GM23338 (cell line): Measurements from ENCODE around the gene ATAD3B. TPM values are rescaled to one million over a fixed set of nuclear protein-coding genes. Genes with fewer than 3 reads are reported as not detected.

Source experiments
- ATAC-seq: fragments of 200-7000 bp; cut with Tn5 transposase; 3 replicates; pipeline ENCODE4 v1.9.1; 2020
- DNase-seq: peaks from one replicate; pipeline ENCODE4 v3.0.0-alpha.2; 2015; ENCODE audit warnings: low spot score
- H2AFZ ChIP-seq: fragments of 200-600 bp; sonication (generic); 2 replicates; pipeline ENCODE4 v1.8.0; 2016; ENCODE audit warnings: antibody characterized with exemption, mild to moderate bottlenecking, moderate library complexity
- H3F3A ChIP-seq: fragments of 200-600 bp; sonication (generic); replicated peaks from 2 replicates; pipeline ENCODE4 v1.8.0; 2017; ENCODE audit warnings: antibody characterized with exemption, mixed run types, low read depth
- H3K27ac ChIP-seq: fragments of 200-600 bp; sonication (generic); 2 replicates; pipeline ENCODE4 v1.6.1; 2016; ENCODE audit warnings: low read depth
- H3K27me3 ChIP-seq: fragments of 200-600 bp; sonication (generic); 2 replicates; pipeline ENCODE4 v1.8.0; 2016; ENCODE audit warnings: mild to moderate bottlenecking, mixed run types, moderate library complexity; ENCODE audit not compliant: insufficient read depth
- H3K36me3 ChIP-seq: fragments of 200-600 bp; sonication (generic); 2 replicates; pipeline ENCODE4 v1.8.0; 2016; ENCODE audit warnings: mild to moderate bottlenecking; ENCODE audit not compliant: insufficient read depth
- H3K4me1 ChIP-seq: fragments of 200-600 bp; sonication (generic); 2 replicates; pipeline ENCODE4 v1.8.0; 2016; ENCODE audit warnings: mild to moderate bottlenecking, moderate library complexity; ENCODE audit not compliant: insufficient read depth
- H3K4me2 ChIP-seq: fragments of 200-600 bp; sonication (generic); 2 replicates; pipeline ENCODE4 v1.7.1; 2017; ENCODE audit warnings: mixed run types
- H3K4me3 ChIP-seq: fragments of 200-600 bp; sonication (generic); 2 replicates; pipeline ENCODE4 v1.6.1; 2016; ENCODE audit warnings: mixed run types
- H3K79me2 ChIP-seq: fragments of 200-600 bp; sonication (generic); replicated peaks from 2 replicates; pipeline ENCODE4 v1.8.0; 2017; ENCODE audit warnings: mild to moderate bottlenecking; ENCODE audit not compliant: insufficient read depth
- H3K9me2 ChIP-seq: fragments of 200-600 bp; sonication (generic); 2 replicates; pipeline ENCODE4 v1.8.0; 2017; ENCODE audit not compliant: insufficient read depth
- H4K20me1 ChIP-seq: fragments of 200-600 bp; sonication (generic); replicated peaks from 2 replicates; pipeline ENCODE4 v1.8.0; 2017; ENCODE audit warnings: mild to moderate bottlenecking; ENCODE audit not compliant: insufficient read depth
- H3K27ac Mint-ChIP-seq: 2 replicates; pipeline ENCODE4 v1.8.0; 2020; ENCODE audit warnings: inconsistent platforms, mild to moderate bottlenecking, moderate library complexity, mixed read lengths
- H3K27me3 Mint-ChIP-seq: 3 replicates; pipeline ENCODE4 v1.8.0; 2022; ENCODE audit warnings: low read depth, mild to moderate bottlenecking, moderate library complexity, mixed read lengths, inconsistent platforms; ENCODE audit not compliant: insufficient read depth, poor library complexity
- H3K36me3 Mint-ChIP-seq: 3 replicates; pipeline ENCODE4 v1.8.0; 2021; ENCODE audit warnings: low read depth, mild to moderate bottlenecking, inconsistent platforms, moderate library complexity, mixed read lengths
- H3K4me1 Mint-ChIP-seq: 3 replicates; pipeline ENCODE4 v1.8.0; 2020; ENCODE audit warnings: mild to moderate bottlenecking, inconsistent platforms, mixed read lengths
- H3K4me3 Mint-ChIP-seq: 3 replicates; pipeline ENCODE4 v1.8.0; 2021; ENCODE audit warnings: moderate library complexity, mild to moderate bottlenecking, inconsistent platforms, mixed read lengths
- H3K9me3 Mint-ChIP-seq: 3 replicates; pipeline ENCODE4 v1.8.0; 2020; ENCODE audit warnings: moderate library complexity, mild to moderate bottlenecking, inconsistent platforms, mixed read lengths
- CREB1 ChIP-seq: fragments of 250-450 bp; sonication (Bioruptor Pico); IDR thresholded peaks from 2 replicates; pipeline ENCODE4 v1.5.0; 2020; ENCODE audit warnings: low read depth, mild to moderate bottlenecking, moderate library complexity
- ETS1 ChIP-seq: IDR thresholded peaks from 2 replicates; pipeline ENCODE4 v1.6.1; 2016; ENCODE audit warnings: antibody characterized with exemption
- EZH2 ChIP-seq: fragments of 200-600 bp; sonication (generic); IDR thresholded peaks from one replicate; pipeline ENCODE4 v1.8.0; 2017; ENCODE audit warnings: antibody characterized with exemption, mild to moderate bottlenecking, low read depth; ENCODE audit not compliant: unreplicated experiment
- EZH2phosphoT487 ChIP-seq: fragments of 200-600 bp; sonication (generic); IDR thresholded peaks from one replicate; pipeline ENCODE4 v1.8.1; 2018; ENCODE audit warnings: antibody characterized with exemption; ENCODE audit not compliant: unreplicated experiment
- JUNB ChIP-seq: IDR thresholded peaks from one replicate; pipeline ENCODE4 v1.6.1; 2016; ENCODE audit warnings: antibody characterized with exemption; ENCODE audit not compliant: unreplicated experiment
- POLR2AphosphoS5 ChIP-seq: IDR thresholded peaks from 2 replicates; pipeline ENCODE4 v1.6.1; 2016; ENCODE audit warnings: antibody characterized with exemption, low read depth
- REST ChIP-seq: IDR thresholded peaks from one replicate; pipeline ENCODE4 v1.6.1; 2018; ENCODE audit warnings: antibody characterized with exemption; ENCODE audit not compliant: unreplicated experiment
- STAT1 ChIP-seq: IDR thresholded peaks from one replicate; pipeline ENCODE4 v1.6.1; 2016; ENCODE audit warnings: antibody characterized with exemption; ENCODE audit not compliant: unreplicated experiment
- ZNF114 ChIP-seq: fragments of 250-450 bp; sonication (Bioruptor Pico); IDR thresholded peaks from 2 replicates; pipeline ENCODE4 v1.5.0; 2020; ENCODE audit warnings: mild to moderate bottlenecking, moderate library complexity
- polyA plus RNA-seq: library from polyadenylated mRNA; unstranded; fragments of >200 nt; fragmentation: Nextera tagmentation; extraction: Ambion mirVana; gene quantifications from 2 replicates; pipeline ENCODE4 v1.2.1, GENCODE V29; 2016
- total RNA-seq: library from RNA; depleted of rRNA; stranded (reverse); fragments of >200 nt; shearing (Covaris generic); gene quantifications from 2 replicates; pipeline ENCODE4 v1.2.3, GENCODE V29; 2014

Gene ATAD3B
- total and polyA plus RNA-seq, 2 experiments from 2014 or later: 37.8 to 63.4 TPM

GRCh38 chr1:1436630-1437032 is 34.9 kb upstream of the ATAD3B start:
- ATAC-seq (no peak), DNase-seq (no peak)
- peaks cover 26% of the 10 kb centered on the region for H3K4me1 Mint-ChIP-seq
- Histone ChIP-seq H3K79me2 (0 out of 2 replicates have a peak, but pooled peaks cover 2% of the 10 kb centered on the region), H3K4me3 (peak overlapping the region; percentile 68), H3F3A (peaks cover 17% of the 10 kb centered on the region), H3K4me2 (peak overlapping the region; percentile 88), H3K4me1 (peaks cover 26% of the 10 kb centered on the region), H4K20me1 (no peaks in the 10 kb centered on the region), H2AFZ (no peak overlapping the region), H3K27ac (no peak overlapping the region), H3K36me3 (no peaks in the 10 kb centered on the region), H3K27me3 (no peaks in the 10 kb centered on the region), H3K9me2 (no peaks in the 10 kb centered on the region)
- no peak for TF ChIP-seq EZH2phosphoT487
- no peak for TF ChIP-seq ZNF114
- TF ChIP-seq CREB1: no peak
- TF ChIP-seq POLR2AphosphoS5: no peak
- TF ChIP-seq REST: no peak
- no peak for TF ChIP-seq STAT1
- no peak for TF ChIP-seq ETS1
- TF ChIP-seq JUNB: no peak
- no peak for TF ChIP-seq EZH2
- no peaks in the 10 kb centered on the region for H3K9me3 Mint-ChIP-seq
- H3K4me3 Mint-ChIP-seq: peak overlapping the region; percentile 83
- peaks cover 4% of the 10 kb centered on the region; the same call in 2 of the 3 replicates for H3K36me3 Mint-ChIP-seq
- H3K27ac Mint-ChIP-seq: no peak overlapping the region
- H3K27me3 Mint-ChIP-seq: peaks cover 12% of the 10 kb centered on the region

- H3F3A ChIP-seq: peaks cover 17% of the 10 kb centered on the region
- H3K79me2 ChIP-seq: 0 out of 2 replicates have a peak, but pooled peaks cover 2% of the 10 kb centered on the region
- Mint-ChIP-seq H3K9me3 (no peaks in the 10 kb centered on the region), H3K27me3 (peaks cover 12% of the 10 kb centered on the region), H3K27ac (no peak overlapping the region), H3K4me1 (peaks cover 21% of the 10 kb centered on the region), H3K4me3 (peak overlapping the region; percentile 83; the same call in 1 of the 3 replicates), H3K36me3 (peaks cover 4% of the 10 kb centered on the region; the same call in 2 of the 3 replicates)
- no peaks in the 10 kb centered on the region for H4K20me1 ChIP-seq
- H3K9me2 ChIP-seq: no peaks in the 10 kb centered on the region
- DNase-seq (no peak), ATAC-seq (no peak)
- no peaks in the 10 kb centered on the region for H3K27me3 ChIP-seq
- H3K4me2 ChIP-seq: no peak overlapping the region
- H3K4me1 ChIP-seq: peaks cover 26% of the 10 kb centered on the region
- no peak overlapping the region for H2AFZ ChIP-seq
- no peaks in the 10 kb centered on the region for H3K36me3 ChIP-seq
- no peak overlapping the region for H3K27ac ChIP-seq
- H3K4me3 ChIP-seq: no peak overlapping the region
- TF ChIP-seq JUNB: no peak
- TF ChIP-seq REST: no peak
Observed at GRCh38 chr1:1437033-1437903, 34.3 kb upstream of the ATAD3B start.
